NCI-H1694 (cell line): ENCODE results near the gene MAP3K6.
A peak's percentile ranks its signal among the peaks of the same experiment; 100 is the strongest.

Experiments used
- DNase-seq: peaks from one replicate; lab custom pipeline; 2025; lab: John Stamatoyannopoulos, UW

The MAP3K6 gene

GRCh38 chr1:27333717-27334279 is 33.0 kb downstream of the MAP3K6 start:
- DNase-seq, result no peak

DNA sequence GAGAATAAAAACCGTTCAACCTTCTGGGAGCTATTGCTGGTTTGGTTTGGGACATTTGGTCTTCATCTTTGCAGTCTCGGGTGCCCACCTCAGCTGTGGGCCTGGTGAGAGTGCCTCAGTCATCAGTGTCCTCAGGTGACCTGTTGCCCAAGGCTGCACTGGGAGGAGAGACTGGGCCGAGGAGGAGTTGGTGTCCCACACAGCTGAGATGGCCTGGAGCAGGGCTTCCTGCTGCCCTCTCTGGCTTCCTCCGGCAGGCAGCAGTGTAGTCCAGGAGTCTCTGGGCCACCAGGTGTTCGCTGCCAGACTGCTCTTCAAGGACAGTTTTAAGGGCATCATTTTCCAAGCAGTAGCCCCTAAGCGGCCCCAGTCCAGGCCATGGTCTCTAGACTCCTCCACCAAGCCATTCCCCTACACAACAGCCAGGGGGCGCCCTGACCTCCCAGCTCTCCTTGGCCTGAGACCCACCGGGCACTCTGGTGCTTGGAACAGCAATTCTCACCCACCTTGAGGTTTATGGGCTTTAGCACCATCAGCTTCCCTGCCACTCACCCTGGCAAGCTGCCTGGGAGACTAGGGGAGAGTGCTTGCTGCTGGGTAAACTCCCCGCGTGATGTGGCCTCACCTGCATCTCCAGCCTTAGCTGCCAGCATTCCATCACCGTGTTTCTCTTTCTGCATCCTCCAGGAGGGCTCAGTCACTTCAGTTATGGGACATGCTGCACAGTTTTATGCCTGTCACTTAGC is 34.1 kb downstream of the MAP3K6 start:
- DNase-seq, result no peak

- no peak for DNase-seq
These were observed 34.8 kb downstream of the MAP3K6 start for GRCh38 chr1:27331922-27332321.

GRCh38 chr1:27331426-27331825 is 35.3 kb downstream of the MAP3K6 start:
- no peak for DNase-seq

- no peak for DNase-seq
These were observed 36.0 kb downstream of the MAP3K6 start for GRCh38 chr1:27330786-27331185.

- no peak for DNase-seq
These were observed 38.8 kb downstream of the MAP3K6 start for GRCh38 chr1:27327964-27328363.

DNA sequence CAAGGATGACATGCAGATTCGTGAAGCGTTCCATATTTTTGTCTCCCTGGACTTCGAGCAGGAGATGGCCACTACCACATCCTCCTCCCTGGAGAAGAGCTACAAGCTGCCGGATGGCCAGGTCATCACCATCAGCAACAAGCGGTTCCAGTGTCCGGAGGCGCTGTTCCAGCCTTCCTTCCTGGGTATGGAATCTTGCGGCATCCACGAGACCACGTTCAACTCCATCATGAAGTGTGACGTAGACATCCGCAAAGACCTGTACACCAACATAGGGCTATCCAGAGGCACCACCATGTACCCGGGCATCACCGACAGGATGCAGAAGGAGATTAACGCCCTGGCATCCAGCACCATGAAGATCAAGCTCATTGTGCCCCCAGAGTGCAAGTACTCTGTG is 41.5 kb downstream of the MAP3K6 start:
- DNase-seq, result no peak

DNA sequence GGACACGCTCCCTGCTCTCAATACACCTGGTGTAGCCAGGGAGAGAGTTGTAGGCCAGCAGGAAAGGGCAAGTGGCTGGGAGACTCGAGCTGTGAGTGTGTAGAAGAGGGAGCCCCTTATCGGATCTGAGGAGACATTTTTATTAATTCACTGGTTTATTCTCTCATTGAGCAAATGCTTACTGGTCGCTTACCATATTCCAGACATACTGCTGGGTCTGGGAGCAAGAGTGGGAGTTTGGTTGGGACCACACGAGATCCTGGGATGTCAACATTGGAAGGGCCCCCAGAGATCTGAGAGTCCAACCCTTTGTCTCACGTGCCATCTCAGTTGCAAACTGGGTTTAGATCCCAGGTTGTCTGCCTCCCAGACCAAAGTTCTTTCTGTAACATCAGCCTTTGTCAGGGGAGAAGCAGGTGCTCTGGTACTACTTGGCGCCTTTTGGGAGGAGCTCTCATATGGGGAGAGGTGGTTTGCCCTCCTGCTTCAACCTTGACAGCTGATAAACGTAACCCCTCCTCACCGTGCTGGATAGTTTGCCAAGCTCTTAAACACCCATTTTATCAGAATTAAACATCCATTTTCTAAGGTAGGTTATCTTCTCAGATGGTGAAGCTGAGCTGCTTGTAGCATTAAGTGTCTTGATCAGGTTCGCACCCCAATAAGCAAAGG is 44.1 kb downstream of the MAP3K6 start:
- no peak for DNase-seq

DNA sequence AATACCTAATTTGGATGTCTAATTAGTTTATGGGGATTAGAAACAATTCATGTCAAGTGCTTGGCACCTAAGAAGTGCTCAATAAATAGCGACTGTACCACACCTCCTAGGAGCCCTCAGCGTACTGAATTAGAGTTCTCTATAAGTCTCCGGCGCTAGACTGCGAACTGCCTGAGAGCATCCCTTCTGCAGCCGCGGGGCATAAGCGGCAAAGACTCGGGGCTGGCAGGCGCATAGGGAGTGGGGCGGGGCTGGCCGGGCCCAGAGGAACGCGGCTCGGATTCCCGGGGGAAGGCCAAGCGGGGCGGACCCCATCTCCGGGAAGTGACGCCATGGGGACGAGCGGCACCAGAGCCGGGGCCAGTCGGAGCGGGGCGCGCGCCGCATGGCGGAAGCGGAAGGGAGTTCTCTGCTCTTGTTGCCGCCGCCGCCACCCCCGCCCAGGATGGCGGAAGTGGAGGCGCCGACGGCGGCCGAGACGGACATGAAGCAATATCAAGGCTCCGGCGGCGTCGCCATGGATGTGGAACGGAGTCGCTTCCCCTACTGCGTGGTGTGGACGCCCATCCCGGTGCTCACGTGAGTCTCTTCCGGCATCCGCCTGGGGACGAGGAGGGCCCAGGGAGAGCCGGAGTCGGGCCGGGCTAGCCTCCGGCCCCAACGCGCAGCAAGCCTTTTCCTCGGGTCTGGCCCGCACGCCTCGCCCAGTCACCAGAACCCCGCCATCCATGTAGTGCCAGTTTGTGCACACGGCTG is 44.8 kb downstream of the MAP3K6 start, which contains the start of gene TMEM222:
Gene TMEM222 (plus strand): TSS at position 351 of the 756 bp plus-strand sequence. CDS start 35 bp downstream, at position 386.
- peak; percentile 89 for DNase-seq

GRCh38 chr1:27318596-27318995 is 48.2 kb downstream of the MAP3K6 start:
- no peak for DNase-seq

- no peak for DNase-seq
These were observed 48.6 kb downstream of the MAP3K6 start for GRCh38 chr1:27318136-27318535.

GRCh38 chr1:27316860-27317259 is 49.9 kb downstream of the MAP3K6 start:
- DNase-seq, result no peak

GRCh38 chr1:27314737-27315136 is 52.0 kb downstream of the MAP3K6 start:
- DNase-seq, result no peak

- DNase-seq, result no peak
These were observed 52.6 kb downstream of the MAP3K6 start for GRCh38 chr1:27314169-27314568.

- DNase-seq, result no peak
These were observed 58.7 kb downstream of the MAP3K6 start for GRCh38 chr1:27307874-27308598.

DNA sequence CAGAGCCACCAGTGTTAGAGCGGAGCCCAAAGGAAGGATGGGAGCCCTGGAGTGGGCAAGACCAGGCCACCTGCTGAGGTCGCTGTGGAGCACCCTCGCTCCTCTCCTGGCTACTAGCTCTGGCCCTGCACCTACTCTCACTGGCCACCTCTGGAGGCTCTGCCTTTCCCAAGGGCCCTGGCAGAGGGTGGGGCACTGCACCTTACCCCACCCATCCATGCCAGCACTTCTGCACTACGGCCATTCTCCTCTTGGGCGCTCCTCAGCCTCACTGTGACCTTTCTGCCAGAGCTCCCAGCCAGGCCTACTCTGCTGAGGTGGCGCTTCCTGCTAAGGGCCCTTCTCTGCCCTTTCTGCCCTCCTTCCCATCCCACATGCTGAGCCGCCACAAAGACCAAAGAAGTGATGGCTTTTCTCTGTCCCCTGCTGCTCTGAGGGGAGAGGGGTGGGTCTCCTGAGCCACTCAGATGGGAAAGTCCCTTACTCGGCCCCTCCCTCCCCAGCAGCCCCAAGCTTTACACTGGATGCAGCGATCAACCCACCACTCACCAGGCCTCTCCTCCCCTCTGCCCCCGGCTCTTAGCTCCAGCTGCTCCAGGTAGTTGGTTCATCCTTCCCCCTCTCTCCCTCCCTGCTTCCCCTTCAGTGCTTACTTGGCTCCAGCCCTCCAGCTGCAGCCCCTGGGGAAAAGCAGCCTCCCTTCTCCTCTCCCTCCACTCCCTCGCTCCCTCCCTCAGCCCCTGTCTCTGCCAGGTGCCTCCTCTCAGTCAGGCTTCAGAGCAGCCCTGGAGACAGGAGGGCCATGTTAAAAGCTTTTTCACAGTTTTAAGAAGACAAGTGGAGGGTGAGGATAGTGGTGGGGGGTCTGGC is 59.6 kb downstream of the MAP3K6 start:
- no peak for DNase-seq

DNA sequence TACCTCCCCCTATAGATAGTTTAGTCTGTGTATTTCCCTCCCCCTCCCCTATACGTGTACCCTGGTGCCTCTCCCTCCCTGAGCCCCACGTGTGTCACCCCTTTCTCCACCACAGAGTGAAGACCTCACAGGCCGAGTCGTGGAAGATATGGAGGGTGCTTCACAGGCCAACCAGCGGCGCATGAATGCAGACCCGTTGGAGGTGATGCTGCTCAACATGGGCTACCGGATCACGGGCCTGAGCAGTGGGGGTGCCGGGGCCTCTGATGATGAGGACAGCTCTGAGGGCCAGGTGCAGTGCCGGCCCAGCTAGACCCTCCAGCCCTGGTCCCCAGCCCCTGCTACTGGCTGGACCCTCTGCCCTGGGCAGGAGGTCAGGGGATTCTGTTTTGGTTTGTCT is 60.7 kb downstream of the MAP3K6 start:
- no peak for DNase-seq
